Esophagus mucosa (tissue), 1 donor: ENCODE results near the gene WAPL. TPM values are rescaled to one million over a fixed set of nuclear protein-coding genes. Genes with fewer than 3 reads are reported as not detected.

Experiments used
- ATAC-seq: fragments of 200-7000 bp; cut with Tn5 transposase; one replicate; pipeline ENCODE4 v1.9.1; 2020
- total RNA-seq: library from RNA; stranded (reverse); gene quantifications from one replicate; pipeline ENCODE4 v1.2.4, GENCODE V29; 2023
- donor health status: DM: yes; HTN: yes; CAD: no.

The WAPL gene
- total RNA-seq, 1 donor from 2014 or later: 20.0 TPM

GRCh38 chr10:86385806-86386205 lies 135.8 kb downstream of the WAPL start:
- ATAC-seq: peak; percentile 73

Other genes with a start within 250 kb of the WAPL start
- gene GRID1, start 155.0 kb downstream of the WAPL start, total RNA-seq: 0.68 TPM
- not detected for gene OPN4, start 132.8 kb upstream of the WAPL start, total RNA-seq
- 0.56 TPM for gene LDB3, start 146.7 kb upstream of the WAPL start, total RNA-seq
- 17.3 TPM for gene BMPR1A, start 234.8 kb upstream of the WAPL start, total RNA-seq